Measurements from ENCODE around the gene TTC38. TPM values are rescaled to one million over a fixed set of nuclear protein-coding genes. Genes with fewer than 3 reads are reported as not detected.

TTC38 gene
- polyA plus RNA-seq, 1 donor from 2014 or later: 1.4 TPM

- no peaks in the 10 kb centered on the region for H3K79me2 ChIP-seq (replicated peaks; ENCODE audit: insufficient read depth, low read length)
- H3K4me3 ChIP-seq (ENCODE audit: low read length): no peak overlapping the region
- no peaks in the 10 kb centered on the region for H3K9me2 ChIP-seq (ENCODE audit: insufficient read depth, low read length)
- no peak overlapping the region for H3K27ac ChIP-seq (ENCODE audit: low read length)
- TF ChIP-seq SMC3 (conservative IDR thresholded peaks at IDR 0.05; ENCODE audit: poor library complexity): no peak
- TF ChIP-seq RAD21 (conservative IDR thresholded peaks at IDR 0.05): no peak
- TF ChIP-seq REST (IDR thresholded peaks at IDR 0.05; ENCODE audit: borderline replicate concordance): no peak
- no peak for TF ChIP-seq POLR2AphosphoS5 (IDR thresholded peaks at IDR 0.05)
- no peak for TF ChIP-seq MXI1 (conservative IDR thresholded peaks at IDR 0.05; ENCODE audit: poor library complexity, severe bottlenecking)
- no peak for TF ChIP-seq EZH2 (IDR thresholded peaks at IDR 0.05; ENCODE audit: borderline replicate concordance, insufficient read depth, low read length, poor library complexity, severe bottlenecking)
- TF ChIP-seq, protein P1, sequence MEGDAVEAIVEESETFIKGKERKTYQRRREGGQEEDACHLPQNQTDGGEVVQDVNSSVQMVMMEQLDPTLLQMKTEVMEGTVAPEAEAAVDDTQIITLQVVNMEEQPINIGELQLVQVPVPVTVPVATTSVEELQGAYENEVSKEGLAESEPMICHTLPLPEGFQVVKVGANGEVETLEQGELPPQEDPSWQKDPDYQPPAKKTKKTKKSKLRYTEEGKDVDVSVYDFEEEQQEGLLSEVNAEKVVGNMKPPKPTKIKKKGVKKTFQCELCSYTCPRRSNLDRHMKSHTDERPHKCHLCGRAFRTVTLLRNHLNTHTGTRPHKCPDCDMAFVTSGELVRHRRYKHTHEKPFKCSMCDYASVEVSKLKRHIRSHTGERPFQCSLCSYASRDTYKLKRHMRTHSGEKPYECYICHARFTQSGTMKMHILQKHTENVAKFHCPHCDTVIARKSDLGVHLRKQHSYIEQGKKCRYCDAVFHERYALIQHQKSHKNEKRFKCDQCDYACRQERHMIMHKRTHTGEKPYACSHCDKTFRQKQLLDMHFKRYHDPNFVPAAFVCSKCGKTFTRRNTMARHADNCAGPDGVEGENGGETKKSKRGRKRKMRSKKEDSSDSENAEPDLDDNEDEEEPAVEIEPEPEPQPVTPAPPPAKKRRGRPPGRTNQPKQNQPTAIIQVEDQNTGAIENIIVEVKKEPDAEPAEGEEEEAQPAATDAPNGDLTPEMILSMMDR (IDR thresholded peaks at IDR 0.05; ENCODE audit: poor library complexity, severe bottlenecking): no peak
- no peak for TF ChIP-seq EP300 (conservative IDR thresholded peaks at IDR 0.05; ENCODE audit: poor library complexity, severe bottlenecking)
- no peak for TF ChIP-seq TAF1 (IDR thresholded peaks at IDR 0.05; ENCODE audit: low read depth)
- no peaks in the 10 kb centered on the region for H3K27me3 ChIP-seq (ENCODE audit: insufficient read depth, low read depth, low read length)
- no peaks in the 10 kb centered on the region for H3K9me3 ChIP-seq (ENCODE audit: low read length)
- no peak overlapping the region for H2AFZ ChIP-seq (ENCODE audit: low read depth, low read length)
- no peaks in the 10 kb centered on the region for H3F3A ChIP-seq (ENCODE audit: insufficient read depth, low read length, poor library complexity, severe bottlenecking)
- no peak overlapping the region for H3K4me2 ChIP-seq (ENCODE audit: low read length)
- no peaks in the 10 kb centered on the region for H3K36me3 ChIP-seq (ENCODE audit: insufficient read depth, low read length)
- H3K9ac ChIP-seq (ENCODE audit: low read length): no peak overlapping the region
- no peaks in the 10 kb centered on the region for H4K20me1 ChIP-seq (ENCODE audit: insufficient read depth)
These were observed 37.4 kb upstream of the TTC38 start for GRCh38 chr22:46230262-46230901.

GRCh38 chr22:46233231-46233630 lies 34.6 kb upstream of the TTC38 start:
- H3K4me3 ChIP-seq (ENCODE audit: low read length): no peak overlapping the region
- no peak overlapping the region for H2AFZ ChIP-seq (ENCODE audit: low read depth, low read length)

More at GRCh38 chr22:46233231-46233630, 34.6 kb upstream of the TTC38 start:
- Histone ChIP-seq H4K20me1 (ENCODE audit: insufficient read depth) (no peaks in the 10 kb centered on the region), H3K9me3 (ENCODE audit: low read length) (no peaks in the 10 kb centered on the region), H3K9me2 (ENCODE audit: insufficient read depth, low read length) (no peaks in the 10 kb centered on the region), H3K27me3 (ENCODE audit: insufficient read depth, low read depth, low read length) (no peaks in the 10 kb centered on the region), H3K79me2 (replicated peaks; ENCODE audit: insufficient read depth, low read length) (no peaks in the 10 kb centered on the region), H3F3A (ENCODE audit: insufficient read depth, low read length, poor library complexity, severe bottlenecking) (no peaks in the 10 kb centered on the region), H3K27ac (ENCODE audit: low read length) (no peak overlapping the region), H3K9ac (ENCODE audit: low read length) (no peak overlapping the region), H3K4me2 (ENCODE audit: low read length) (no peak overlapping the region), H3K36me3 (ENCODE audit: insufficient read depth, low read length) (no peaks in the 10 kb centered on the region)
- TF ChIP-seq MXI1 (conservative IDR thresholded peaks at IDR 0.05; ENCODE audit: poor library complexity, severe bottlenecking) (no peak), EZH2 (IDR thresholded peaks at IDR 0.05; ENCODE audit: borderline replicate concordance, insufficient read depth, low read length, poor library complexity, severe bottlenecking) (no peak), SMC3 (conservative IDR thresholded peaks at IDR 0.05; ENCODE audit: poor library complexity) (no peak), RAD21 (conservative IDR thresholded peaks at IDR 0.05) (no peak), TAF1 (IDR thresholded peaks at IDR 0.05; ENCODE audit: low read depth) (no peak), REST (IDR thresholded peaks at IDR 0.05; ENCODE audit: borderline replicate concordance) (no peak), POLR2AphosphoS5 (IDR thresholded peaks at IDR 0.05) (no peak)

Data from neural cell (in vitro differentiated cells).